CD4-positive, alpha-beta memory T cell (primary cell): ENCODE measurements around the gene GFM1. TPM values are rescaled to one million over a fixed set of nuclear protein-coding genes. Genes with fewer than 3 reads are reported as not detected.

Experiments
- CTCF ChIA-PET: fragments of 350-600 bp; sonication (Branson Sonifier 250); formaldehyde crosslinking; loops from one replicate; lab custom pipeline; 2021; ENCODE audit warnings: inconsistent platforms; ENCODE audit not compliant: partially characterized antibody; lab: Charles Lee
- POLR2A ChIA-PET: fragments of 350-600 bp; sonication (Branson Sonifier 250); formaldehyde crosslinking; loops from one replicate; lab custom pipeline; 2021; ENCODE audit not compliant: partially characterized antibody; lab: Charles Lee
- DNase-seq, 5 donors: peaks; one replicate each; pipeline versions ENCODE4 v3.0.0 to v3.0.0-alpha.2; 2020 to 2022; ENCODE audit warnings: mixed read lengths in 1 of 5
- H3K27ac ChIP-seq: one replicate; pipeline ENCODE4 v1.7.0; 2013; ENCODE audit warnings: low read depth, low read length
- H3K27me3 ChIP-seq: 2 replicates; pipeline ENCODE4 v1.7.0; 2013; ENCODE audit warnings: mild to moderate bottlenecking, low read length, moderate library complexity; ENCODE audit not compliant: insufficient read depth
- H3K36me3 ChIP-seq: 2 replicates; pipeline ENCODE4 v1.7.0; 2013; ENCODE audit warnings: mild to moderate bottlenecking, low read length, moderate library complexity; ENCODE audit not compliant: insufficient read depth
- H3K4me1 ChIP-seq: 2 replicates; pipeline ENCODE4 v1.7.0; 2013; ENCODE audit warnings: mild to moderate bottlenecking, low read length, moderate library complexity; ENCODE audit not compliant: insufficient read depth
- H3K4me3 ChIP-seq, 2 donors: one replicate each; pipeline ENCODE4 v1.7.0; 2013; ENCODE audit warnings: low read length in 2 of 2, mild to moderate bottlenecking in 1 of 2
- H3K9me3 ChIP-seq, 2 donors: one replicate each; pipeline ENCODE4 v1.7.0; 2013; ENCODE audit warnings: low read length in 2 of 2, control low read depth in 1 of 2; ENCODE audit not compliant: control insufficient read depth in 1 of 2
- H3K27ac Mint-ChIP-seq, 7 donors: one replicate each; pipeline ENCODE4 v1.8.0; 2020 to 2021; ENCODE audit warnings: mixed read lengths in 7 of 7, mild to moderate bottlenecking in 6 of 7, inconsistent platforms in 3 of 7, moderate library complexity in 3 of 7
- H3K27me3 Mint-ChIP-seq, 2 donors: one replicate each; pipeline ENCODE4 v1.8.0; 2020 to 2021; ENCODE audit warnings: mixed read lengths in 2 of 2
- H3K36me3 Mint-ChIP-seq, 2 donors: one replicate each; pipeline ENCODE4 v1.8.0; 2020 to 2021; ENCODE audit warnings: mixed read lengths in 2 of 2, inconsistent platforms in 1 of 2, mild to moderate bottlenecking in 1 of 2
- H3K4me1 Mint-ChIP-seq, 4 donors: one replicate each; pipeline ENCODE4 v1.8.0; 2020 to 2021; ENCODE audit warnings: mixed read lengths in 4 of 4, mild to moderate bottlenecking in 1 of 4
- H3K4me3 Mint-ChIP-seq, 8 donors: one replicate each; pipeline ENCODE4 v1.8.0; 2020 to 2021; ENCODE audit warnings: mixed read lengths in 8 of 8, mild to moderate bottlenecking in 7 of 8, moderate library complexity in 6 of 8, inconsistent platforms in 3 of 8
- H3K9me3 Mint-ChIP-seq, 8 donors: one replicate each; pipeline ENCODE4 v1.8.0; 2020 to 2021; ENCODE audit warnings: mixed read lengths in 8 of 8, mild to moderate bottlenecking in 5 of 8, inconsistent platforms in 3 of 8, moderate library complexity in 1 of 8
- intact Hi-C: fragments of 100-400 bp; cut with micrococcal nuclease; formaldehyde crosslinking; loops from one replicate; pipeline ENCODE4 v1.15.1; 2023
- polyA plus RNA-seq, 2 donors: library from polyadenylated mRNA; unstranded; fragments of 300-500 nt; fragmentation: Illumina TruSeq; gene quantifications; one replicate each; pipeline ENCODE4 v1.2.3, GENCODE V29; 2021
- total RNA-seq, 2 experiments: library from RNA; stranded (reverse); gene quantifications; one replicate each; pipeline ENCODE4 v1.2.3, GENCODE V29; 2021

GFM1 gene
- total and polyA plus RNA-seq, 4 experiments from 2014 or later, result 40.9 to 44.2 (median 43.2) TPM

GRCh38 chr3:158735296-158736033, 91.1 kb downstream of the GFM1 start:
- no peak for DNase-seq
- Histone ChIP-seq H3K27me3 (no peaks in the 10 kb centered on the region), H3K9me3 (no peaks in the 10 kb centered on the region), H3K4me1 (peaks cover 7% of the 10 kb centered on the region), H3K4me3 (no peak overlapping the region), H3K27ac (no peak overlapping the region), H3K36me3 (no peaks in the 10 kb centered on the region)
- Mint-ChIP-seq H3K4me1 (peaks cover 3 to 7% (median 6%) of the 10 kb centered on the region in 4 donors), H3K9me3 (peaks cover 0 to 11% (median 7%) of the 10 kb centered on the region in 8 donors), H3K4me3 (no peak overlapping the region), H3K27me3 (peaks cover 0 to 2% of the 10 kb centered on the region in 2 donors), H3K36me3 (peaks cover 0 to 15% of the 10 kb centered on the region in 2 donors), H3K27ac (no peak overlapping the region)
- intact Hi-C loops, result no loop called here
- CTCF ChIA-PET, result interaction anchor here (0.9 to 1.0 kb wide), 2 partner anchors 9 to 76 kb away, joined by 3 read pairs; no protein-coding TSS in a partner anchor
- POLR2A ChIA-PET, result no interaction called here

DNA sequence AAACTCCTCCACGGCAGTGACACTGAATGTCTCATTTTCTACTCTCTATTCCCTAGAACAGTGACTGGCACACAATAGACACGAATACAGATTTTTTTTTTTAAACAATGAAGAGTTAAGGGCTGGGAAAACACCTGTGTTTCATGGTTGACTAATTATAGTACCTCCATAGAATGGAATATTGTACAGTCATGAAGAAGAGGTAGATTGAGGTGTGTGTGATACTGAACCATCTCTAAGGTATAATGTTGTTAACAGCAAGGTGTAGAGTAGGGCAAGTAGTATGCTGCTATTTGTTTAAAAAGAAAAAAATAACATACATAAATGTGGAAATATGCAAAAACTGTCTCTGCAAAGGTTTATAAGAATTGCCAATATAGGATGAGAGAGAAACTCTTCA, 93.1 kb downstream of the GFM1 start:
- intact Hi-C loops, result no loop called here
- ChIA-PET CTCF (interaction anchor here (1.5 kb wide), 1 partner anchor 9 kb away, joined by 10 read pairs; no protein-coding TSS in a partner anchor), POLR2A (no interaction called here)
- Mint-ChIP-seq H3K36me3 (peaks cover 3 to 18% of the 10 kb centered on the region in 2 donors), H3K9me3 (peaks cover 0 to 11% (median 7%) of the 10 kb centered on the region in 8 donors), H3K27me3 (peaks cover 0 to 2% of the 10 kb centered on the region in 2 donors), H3K4me1 (peaks cover 7 to 14% (median 11%) of the 10 kb centered on the region in 4 donors), H3K4me3 (no peak overlapping the region), H3K27ac (no peak overlapping the region)
- H3K4me3 ChIP-seq, result no peak overlapping the region
- H3K4me1 ChIP-seq, result peaks cover 4% of the 10 kb centered on the region
- H3K27me3 ChIP-seq, result no peaks in the 10 kb centered on the region
- DNase-seq, result no peak
- no peaks in the 10 kb centered on the region for H3K9me3 ChIP-seq
- H3K36me3 ChIP-seq, result no peaks in the 10 kb centered on the region
- H3K27ac ChIP-seq, result no peak overlapping the region

DNA sequence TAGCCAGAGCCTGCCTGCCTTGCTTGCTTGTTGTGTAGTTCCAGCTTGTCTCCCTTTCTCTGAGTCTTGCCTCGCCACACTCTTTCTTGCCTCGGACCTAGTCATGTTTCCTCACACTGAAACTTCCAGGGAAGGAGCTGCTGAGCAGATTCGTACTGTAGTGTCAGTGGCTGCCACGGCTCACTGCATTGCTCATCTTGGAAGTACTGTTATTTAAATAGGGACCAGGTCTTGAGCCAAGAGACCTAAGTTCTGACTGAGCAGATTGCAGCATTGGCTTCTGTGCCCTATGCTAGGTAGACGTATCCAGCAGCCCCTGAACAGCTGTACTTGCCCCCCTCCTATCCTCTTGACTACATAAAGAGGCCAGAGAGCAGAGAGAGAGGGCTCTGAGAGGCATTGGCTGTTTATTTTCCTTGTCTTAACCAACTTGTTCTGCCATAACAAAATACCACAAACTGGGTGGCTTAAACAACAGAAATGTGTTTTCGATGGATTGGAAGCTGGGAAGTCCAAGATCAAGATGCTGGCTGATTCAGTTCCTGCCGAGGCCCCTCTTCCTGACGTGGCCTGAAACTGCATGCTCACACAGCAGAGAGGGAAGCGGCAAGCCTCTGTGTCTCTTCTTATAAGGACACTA, 93.8 kb downstream of the GFM1 start:
- H3K36me3 ChIP-seq, result no peaks in the 10 kb centered on the region
- DNase-seq, result no peak
- intact Hi-C loops, result no loop called here
- peak overlapping the region in 1 of 8 donors; percentile 42 for H3K4me3 Mint-ChIP-seq
- peaks cover 3 to 18% of the 10 kb centered on the region in 2 donors for H3K36me3 Mint-ChIP-seq
- H3K27me3 Mint-ChIP-seq, result peaks cover 0 to 2% of the 10 kb centered on the region in 2 donors
- H3K4me1 Mint-ChIP-seq, result peaks cover 8 to 20% (median 14%) of the 10 kb centered on the region in 4 donors
- H3K4me1 ChIP-seq, result peaks cover 4% of the 10 kb centered on the region
- CTCF ChIA-PET, result interaction anchor here (1.5 kb wide), 1 partner anchor 9 kb away, joined by 10 read pairs; no protein-coding TSS in a partner anchor
- no peak overlapping the region for H3K4me3 ChIP-seq
- H3K27ac Mint-ChIP-seq, result no peak overlapping the region
- peaks cover 0 to 11% (median 7%) of the 10 kb centered on the region in 8 donors for H3K9me3 Mint-ChIP-seq
- POLR2A ChIA-PET, result no interaction called here
- H3K27me3 ChIP-seq, result no peaks in the 10 kb centered on the region
- no peaks in the 10 kb centered on the region for H3K9me3 ChIP-seq
- no peak overlapping the region for H3K27ac ChIP-seq

- CTCF ChIA-PET, result interaction anchor here (1.5 kb wide), 1 partner anchor 10 kb away, joined by 10 read pairs; no protein-coding TSS in a partner anchor
- Histone ChIP-seq H3K27me3 (no peaks in the 10 kb centered on the region), H3K27ac (no peak overlapping the region), H3K9me3 (no peaks in the 10 kb centered on the region), H3K36me3 (no peaks in the 10 kb centered on the region), H3K4me3 (no peak overlapping the region), H3K4me1 (peaks cover 4% of the 10 kb centered on the region)
- peaks cover 3 to 20% of the 10 kb centered on the region in 2 donors for H3K36me3 Mint-ChIP-seq
- H3K9me3 Mint-ChIP-seq, result peaks cover 0 to 11% (median 7%) of the 10 kb centered on the region in 8 donors
- intact Hi-C loops, result no loop called here
- POLR2A ChIA-PET, result no interaction called here
- no peak overlapping the region for H3K27ac Mint-ChIP-seq
- no peak for DNase-seq
- peaks cover 8 to 20% (median 15%) of the 10 kb centered on the region in 4 donors for H3K4me1 Mint-ChIP-seq
- peaks cover 0 to 2% of the 10 kb centered on the region in 2 donors for H3K27me3 Mint-ChIP-seq
- H3K4me3 Mint-ChIP-seq, result no peak overlapping the region
These were observed 94.3 kb downstream of the GFM1 start for GRCh38 chr3:158738653-158739052.

DNA sequence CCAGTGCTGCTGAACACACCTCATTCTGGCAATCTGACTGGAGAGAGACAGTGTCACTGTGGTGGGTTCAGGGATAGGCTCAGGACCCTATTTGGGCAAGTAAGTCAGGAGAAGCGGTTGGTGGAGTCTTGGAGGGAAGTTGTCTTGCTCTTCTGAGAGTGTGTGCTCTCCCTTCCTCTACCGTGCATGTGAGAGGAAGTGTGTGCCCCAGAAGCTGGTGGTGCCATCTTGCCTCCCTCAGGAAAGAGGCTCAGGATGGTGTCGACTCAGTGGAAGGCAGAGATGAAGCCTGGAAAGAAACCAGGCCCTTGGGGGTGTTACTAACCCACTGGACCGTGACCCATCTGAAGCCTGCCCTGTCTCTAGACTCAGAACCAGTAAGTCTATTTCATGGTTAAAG, 94.8 kb downstream of the GFM1 start:
- ChIA-PET POLR2A (no interaction called here), CTCF (interaction anchor here (1.2 kb wide), 1 partner anchor 12 kb away, joined by 6 read pairs; no protein-coding TSS in a partner anchor)
- Histone ChIP-seq H3K9me3 (no peaks in the 10 kb centered on the region), H3K36me3 (no peaks in the 10 kb centered on the region), H3K27me3 (no peaks in the 10 kb centered on the region), H3K4me3 (no peak overlapping the region), H3K4me1 (peaks cover 4% of the 10 kb centered on the region), H3K27ac (no peak overlapping the region)
- no peak overlapping the region for H3K4me3 Mint-ChIP-seq
- intact Hi-C loops, result no loop called here
- no peak for DNase-seq
- no peak overlapping the region for H3K27ac Mint-ChIP-seq
- H3K9me3 Mint-ChIP-seq, result peaks cover 0 to 11% (median 6%) of the 10 kb centered on the region in 8 donors
- H3K36me3 Mint-ChIP-seq, result peaks cover 3 to 21% of the 10 kb centered on the region in 2 donors
- no peaks in the 10 kb centered on the region for H3K27me3 Mint-ChIP-seq
- peaks cover 7 to 24% (median 15%) of the 10 kb centered on the region in 4 donors for H3K4me1 Mint-ChIP-seq

DNA sequence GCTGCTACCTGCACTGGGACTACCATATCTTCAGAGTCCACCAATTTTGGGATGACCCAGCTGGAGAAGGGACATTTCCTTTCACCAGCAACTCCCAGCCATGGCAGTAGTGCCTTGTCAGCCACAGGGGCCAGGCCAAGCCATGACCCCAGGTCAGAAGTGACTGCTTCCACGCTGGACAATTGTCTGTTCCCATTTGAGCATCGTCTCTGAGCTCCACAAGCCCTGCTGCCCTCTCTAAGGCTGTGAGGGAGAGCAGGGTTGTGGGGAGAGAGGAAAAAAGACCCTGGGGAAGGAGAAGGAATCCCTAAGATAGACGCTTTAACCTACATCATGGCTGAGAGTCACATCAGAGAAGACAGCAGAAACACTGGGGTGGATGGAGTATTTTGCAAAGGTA, 95.3 kb downstream of the GFM1 start:
- H3K27ac Mint-ChIP-seq, result no peak overlapping the region
- Histone ChIP-seq H3K9me3 (no peaks in the 10 kb centered on the region), H3K27me3 (no peaks in the 10 kb centered on the region), H3K4me3 (no peak overlapping the region), H3K36me3 (no peaks in the 10 kb centered on the region), H3K4me1 (peaks cover 4% of the 10 kb centered on the region), H3K27ac (no peak overlapping the region)
- H3K9me3 Mint-ChIP-seq, result peaks cover 0 to 11% (median 6%) of the 10 kb centered on the region in 8 donors
- no peak overlapping the region for H3K4me3 Mint-ChIP-seq
- CTCF ChIA-PET, result interaction anchor here (1.2 kb wide), 1 partner anchor 13 kb away, joined by 6 read pairs; no protein-coding TSS in a partner anchor
- no peak for DNase-seq
- POLR2A ChIA-PET, result no interaction called here
- intact Hi-C loops, result no loop called here
- H3K27me3 Mint-ChIP-seq, result no peaks in the 10 kb centered on the region
- H3K36me3 Mint-ChIP-seq, result peaks cover 3 to 25% of the 10 kb centered on the region in 2 donors
- H3K4me1 Mint-ChIP-seq, result peaks cover 7 to 24% (median 15%) of the 10 kb centered on the region in 4 donors
